ENCODE data around the gene DGKB. TPM values are rescaled to one million over a fixed set of nuclear protein-coding genes. Genes with fewer than 3 reads are reported as not detected.
"Not testable (repeated sequence)": the region's sequence is repeated elsewhere in the genome, so short reads cannot be mapped to it uniquely, and the experiment has no call there.

DGKB gene
- total RNA-seq, 4 donors from 2014 or later, result 0.27 to 0.88 (median 0.76) TPM; not detected in 1

DNA sequence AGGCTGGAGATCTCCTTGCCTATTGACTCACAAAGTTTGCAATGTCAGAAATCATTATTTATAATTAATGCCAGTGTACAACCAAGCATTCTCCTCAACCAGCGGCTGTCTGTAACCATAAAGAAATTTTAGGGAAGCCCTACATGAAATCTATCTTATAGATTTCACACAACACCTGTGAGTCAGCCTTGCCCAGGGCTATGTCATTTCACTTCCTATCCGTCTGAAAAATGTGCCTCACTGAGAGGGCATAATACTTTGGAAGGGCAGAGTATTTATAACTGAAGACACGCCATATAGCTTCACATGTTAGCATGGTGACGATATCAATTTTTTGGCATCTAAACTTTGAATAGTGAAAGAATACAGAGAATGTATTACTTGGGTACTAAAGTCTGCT lies 616.5 kb downstream of the DGKB start:
- Histone ChIP-seq H3K4me1 (no peaks in the 10 kb centered on the region), H3K9me3 (no peaks in the 10 kb centered on the region), H3K36me3 (no peaks in the 10 kb centered on the region), H3K4me3 (no peak overlapping the region), H3K27me3 (no peaks in the 10 kb centered on the region), H3K27ac (no peak overlapping the region)
- DNase-seq, result no peak
- TF ChIP-seq POLR2A (IDR thresholded peaks at IDR 0.05), result no peak
- TF ChIP-seq, protein P1, sequence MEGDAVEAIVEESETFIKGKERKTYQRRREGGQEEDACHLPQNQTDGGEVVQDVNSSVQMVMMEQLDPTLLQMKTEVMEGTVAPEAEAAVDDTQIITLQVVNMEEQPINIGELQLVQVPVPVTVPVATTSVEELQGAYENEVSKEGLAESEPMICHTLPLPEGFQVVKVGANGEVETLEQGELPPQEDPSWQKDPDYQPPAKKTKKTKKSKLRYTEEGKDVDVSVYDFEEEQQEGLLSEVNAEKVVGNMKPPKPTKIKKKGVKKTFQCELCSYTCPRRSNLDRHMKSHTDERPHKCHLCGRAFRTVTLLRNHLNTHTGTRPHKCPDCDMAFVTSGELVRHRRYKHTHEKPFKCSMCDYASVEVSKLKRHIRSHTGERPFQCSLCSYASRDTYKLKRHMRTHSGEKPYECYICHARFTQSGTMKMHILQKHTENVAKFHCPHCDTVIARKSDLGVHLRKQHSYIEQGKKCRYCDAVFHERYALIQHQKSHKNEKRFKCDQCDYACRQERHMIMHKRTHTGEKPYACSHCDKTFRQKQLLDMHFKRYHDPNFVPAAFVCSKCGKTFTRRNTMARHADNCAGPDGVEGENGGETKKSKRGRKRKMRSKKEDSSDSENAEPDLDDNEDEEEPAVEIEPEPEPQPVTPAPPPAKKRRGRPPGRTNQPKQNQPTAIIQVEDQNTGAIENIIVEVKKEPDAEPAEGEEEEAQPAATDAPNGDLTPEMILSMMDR (IDR thresholded peaks at IDR 0.05), result no peak

DNA sequence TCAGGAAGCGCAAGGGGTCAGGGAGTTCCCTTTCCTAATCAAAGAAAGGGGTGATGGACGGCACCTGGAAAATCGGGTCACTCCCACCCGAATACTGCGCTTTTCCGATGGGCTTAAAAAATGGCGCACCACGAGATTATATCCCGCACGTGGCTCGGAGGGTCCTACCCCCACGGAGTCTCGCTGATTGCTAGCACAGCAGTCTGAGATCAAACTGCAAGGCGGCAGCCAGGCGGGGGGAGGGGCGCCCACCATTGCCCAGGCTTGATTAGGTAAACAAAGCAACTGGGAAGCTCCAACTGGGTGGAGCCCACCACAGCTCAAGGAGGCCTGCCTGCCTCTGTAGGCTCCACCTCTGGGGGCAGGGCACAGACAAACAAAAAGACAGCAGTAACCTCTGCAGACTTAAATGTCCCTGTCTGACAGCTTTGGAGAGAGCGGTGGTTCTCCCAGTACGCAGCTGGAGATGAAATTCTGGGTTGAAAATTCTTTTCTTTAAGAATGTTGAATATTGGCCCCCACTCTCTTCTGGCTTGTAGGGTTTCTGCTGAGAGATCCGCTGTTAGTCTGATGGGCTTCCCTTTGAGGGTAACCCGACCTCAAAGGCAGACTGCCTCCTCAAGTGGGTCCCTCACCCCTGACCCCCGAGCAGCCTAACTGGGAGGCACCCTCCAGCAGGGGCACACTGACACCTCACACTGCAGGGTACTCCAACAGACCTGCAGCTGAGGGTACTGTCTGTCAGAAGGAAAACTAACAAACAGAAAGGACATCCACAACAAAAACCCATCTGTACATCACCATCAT lies 623.3 kb downstream of the DGKB start:
- not testable (repeated sequence) for H3K9me3 ChIP-seq, H3K4me1 ChIP-seq, H3K27me3 ChIP-seq, H3K36me3 ChIP-seq, H3K4me3 ChIP-seq, H3K27ac ChIP-seq, DNase-seq

DNA sequence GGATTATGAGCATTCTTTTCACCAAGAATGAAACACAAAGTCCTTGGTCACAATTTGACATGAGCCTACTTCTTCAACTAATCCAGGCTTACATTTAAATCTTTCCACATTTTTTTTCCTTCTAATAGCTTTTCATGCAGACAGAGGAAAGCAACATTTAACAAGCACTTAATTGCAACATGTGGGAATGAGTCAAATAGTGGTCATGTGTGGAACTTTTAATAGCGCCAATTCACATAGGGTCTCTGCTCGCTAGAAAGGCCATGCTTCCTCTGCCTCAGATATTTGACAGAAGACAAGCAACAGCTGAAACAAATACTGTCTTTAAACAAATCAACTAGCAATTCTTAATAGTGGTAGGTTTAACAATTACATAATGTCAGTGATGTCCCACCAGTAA lies 627.2 kb downstream of the DGKB start:
- DNase-seq, result no peak
- H3K27me3 ChIP-seq, result no peaks in the 10 kb centered on the region
- H3K4me1 ChIP-seq, result no peaks in the 10 kb centered on the region
- H3K27ac ChIP-seq, result no peak overlapping the region
- H3K36me3 ChIP-seq, result no peaks in the 10 kb centered on the region
- no peak overlapping the region for H3K4me3 ChIP-seq
- TF ChIP-seq, protein P1 (IDR thresholded peaks at IDR 0.05), result no peak
- TF ChIP-seq POLR2A (IDR thresholded peaks at IDR 0.05), result no peak
- H3K9me3 ChIP-seq, result no peaks in the 10 kb centered on the region

DNA sequence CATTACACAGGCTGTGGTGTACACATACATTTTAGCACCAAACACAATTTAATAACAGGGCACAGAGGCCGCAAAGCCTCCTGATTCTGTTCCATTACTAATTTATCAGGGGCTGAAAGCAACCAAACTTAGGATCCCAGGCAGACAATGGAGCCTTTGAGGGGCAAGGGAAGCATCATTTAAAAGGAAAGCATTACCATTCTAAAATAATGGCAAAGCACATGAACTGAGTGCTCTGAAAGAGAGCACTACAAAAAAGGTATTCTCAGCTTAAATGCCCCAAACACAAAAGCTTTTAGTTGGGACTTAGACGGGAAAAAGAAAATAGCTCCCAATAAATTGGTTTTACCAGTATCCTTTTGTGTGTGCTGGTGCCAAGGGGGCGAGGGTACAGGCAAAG lies 631.1 kb downstream of the DGKB start:
- DNase-seq, result no peak

DNA sequence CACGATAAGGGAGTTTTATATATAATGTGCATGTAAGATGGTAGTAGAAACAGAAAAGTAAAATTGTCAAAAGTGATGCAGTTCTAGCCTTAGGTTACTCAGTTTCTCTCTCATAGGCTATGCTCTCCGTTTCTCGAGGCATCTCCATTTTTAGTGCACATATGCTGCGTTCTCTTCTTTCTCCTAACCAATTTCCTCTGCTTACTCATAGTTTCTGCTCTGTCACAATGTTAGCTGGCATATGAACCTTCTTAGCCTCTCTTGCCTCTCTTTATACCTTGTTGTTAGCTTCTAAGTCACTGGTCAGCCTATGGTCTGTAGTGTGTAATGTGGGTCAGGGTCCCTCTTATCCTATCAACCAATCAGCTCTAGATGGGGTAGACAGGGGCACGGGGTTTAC lies 632.5 kb downstream of the DGKB start:
- TF ChIP-seq POLR2A (IDR thresholded peaks at IDR 0.05), result no peak
- TF ChIP-seq, protein P1 (IDR thresholded peaks at IDR 0.05), result no peak

More for the DNA sequence above, 631.1 kb downstream of the DGKB start:
- no peak for TF ChIP-seq POLR2A (IDR thresholded peaks at IDR 0.05)
- TF ChIP-seq, protein P1 (IDR thresholded peaks at IDR 0.05), result no peak
- no peaks in the 10 kb centered on the region for H3K4me1 ChIP-seq
- no peaks in the 10 kb centered on the region for H3K27me3 ChIP-seq
- no peaks in the 10 kb centered on the region for H3K36me3 ChIP-seq
- H3K9me3 ChIP-seq, result no peaks in the 10 kb centered on the region
- no peak overlapping the region for H3K4me3 ChIP-seq
- no peak overlapping the region for H3K27ac ChIP-seq

DNA sequence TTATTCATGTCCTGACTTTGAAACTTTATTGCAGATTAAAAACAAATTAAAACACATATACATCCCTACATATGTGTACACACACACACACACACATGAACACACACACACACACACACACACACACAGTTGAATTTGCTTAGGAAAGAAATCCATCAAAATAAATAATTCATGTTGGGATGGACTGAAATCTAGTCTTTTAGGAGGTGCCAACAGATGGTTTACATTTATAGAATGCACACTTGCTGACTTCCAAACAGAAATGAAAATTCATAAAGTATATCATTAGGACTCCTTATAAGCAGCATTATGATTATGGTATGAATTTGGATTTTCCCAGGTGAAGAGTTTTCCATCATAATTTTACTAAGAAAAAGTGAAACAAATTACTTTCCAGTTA lies 642.5 kb downstream of the DGKB start:
- no peak for DNase-seq
- H3K27me3 ChIP-seq, result no peaks in the 10 kb centered on the region
- H3K27ac ChIP-seq, result no peak overlapping the region
- H3K4me1 ChIP-seq, result no peaks in the 10 kb centered on the region
- no peaks in the 10 kb centered on the region for H3K9me3 ChIP-seq
- H3K36me3 ChIP-seq, result no peaks in the 10 kb centered on the region
- no peak for TF ChIP-seq POLR2A (IDR thresholded peaks at IDR 0.05)
- TF ChIP-seq, protein P1 (IDR thresholded peaks at IDR 0.05), result no peak
- H3K4me3 ChIP-seq, result no peak overlapping the region

More for the DNA sequence above, 632.5 kb downstream of the DGKB start:
- Histone ChIP-seq H3K4me1 (no peaks in the 10 kb centered on the region), H3K36me3 (no peaks in the 10 kb centered on the region), H3K4me3 (no peak overlapping the region), H3K27me3 (no peaks in the 10 kb centered on the region), H3K27ac (no peak overlapping the region), H3K9me3 (no peaks in the 10 kb centered on the region)
- DNase-seq, result no peak
